HepG2 (cell line): ENCODE measurements around the gene LZTR1. TPM values are rescaled to one million over a fixed set of nuclear protein-coding genes. Genes with fewer than 3 reads are reported as not detected.

Experiments
- DNMT1 ChIP-seq: sonication (generic); formaldehyde crosslinking; IDR thresholded peaks from 2 replicates; pipeline ENCODE4 v1.5.1; 2020; ENCODE audit warnings: mild to moderate bottlenecking, missing genetic modification reagents
- HOXA5 ChIP-seq: sonication (generic); formaldehyde crosslinking; IDR thresholded peaks from 2 replicates; pipeline ENCODE4 v1.4.0; 2020; ENCODE audit warnings: missing genetic modification reagents
- MAFF ChIP-seq: IDR thresholded peaks from 2 replicates; pipeline ENCODE4 v1.6.1; 2011; ENCODE audit warnings: low read depth, low read length, improper control_type of control experiment
- PCBP2 ChIP-seq: fragments of 200-400 bp; formaldehyde crosslinking; optimal IDR thresholded peaks from 2 replicates; pipeline ENCODE3; 2018; ENCODE audit warnings: low read length, low read depth; ENCODE audit not compliant: poor library complexity, severe bottlenecking
- PRPF4 ChIP-seq: fragments of 200-400 bp; formaldehyde crosslinking; IDR thresholded peaks from 2 replicates; pipeline ENCODE4 v1.6.1; 2016; ENCODE audit warnings: low read length, low read depth; ENCODE audit not compliant: poor library complexity, severe bottlenecking
- RCOR2 ChIP-seq: IDR thresholded peaks from 2 replicates; pipeline ENCODE4 v1.6.1; 2016; ENCODE audit warnings: missing biosample characterization, missing genetic modification reagents
- SALL1 ChIP-seq: sonication (generic); formaldehyde crosslinking; IDR thresholded peaks from 2 replicates; pipeline ENCODE4 v1.8.0; 2022; ENCODE audit warnings: mild to moderate bottlenecking, missing genetic modification reagents
- ZMYM2 ChIP-seq: sonication (generic); formaldehyde crosslinking; IDR thresholded peaks from 2 replicates; pipeline ENCODE4 v1.8.0; 2022; ENCODE audit warnings: mild to moderate bottlenecking, missing genetic modification reagents
- ZNF232 ChIP-seq: sonication (generic); formaldehyde crosslinking; IDR thresholded peaks from 2 replicates; pipeline ENCODE4 v1.4.0; 2020; ENCODE audit warnings: missing genetic modification reagents, borderline replicate concordance
- ZNF354B ChIP-seq: sonication (generic); formaldehyde crosslinking; IDR thresholded peaks from 2 replicates; pipeline ENCODE4 v1.8.0; 2022; ENCODE audit warnings: mild to moderate bottlenecking, missing genetic modification reagents
- ZNF441 ChIP-seq: sonication (generic); formaldehyde crosslinking; IDR thresholded peaks from 2 replicates; pipeline ENCODE4 v1.7.0; 2021; ENCODE audit warnings: missing genetic modification reagents, borderline replicate concordance
- ZNF562 ChIP-seq: sonication (generic); formaldehyde crosslinking; IDR thresholded peaks from 2 replicates; pipeline ENCODE4 v1.8.0; 2022; ENCODE audit warnings: missing genetic modification reagents, borderline replicate concordance
- ZNF570 ChIP-seq: sonication (generic); formaldehyde crosslinking; IDR thresholded peaks from 2 replicates; pipeline ENCODE4 v1.4.0; 2020; ENCODE audit warnings: mild to moderate bottlenecking, missing genetic modification reagents, borderline replicate concordance
- ZNF883 ChIP-seq: sonication (generic); formaldehyde crosslinking; IDR thresholded peaks from 2 replicates; pipeline ENCODE4 v1.5.1; 2020; ENCODE audit warnings: mild to moderate bottlenecking, missing genetic modification reagents; ENCODE audit errors: not compliant biosample characterization
- polyA plus RNA-seq, 8 experiments: library from polyadenylated mRNA; depleted of rRNA in 3 of 8; stranded (reverse) in 7 of 8; unstranded in 1 of 8; fragments of >200 nt; fragmentation: Illumina TruSeq in 4 of 8; extraction: Trizol in 4 of 8; gene quantifications; 2 replicates each; pipeline versions ENCODE4 v1.2.1 to v1.2.3, GENCODE V29; 2011 to 2016; ENCODE audit warnings: low read depth in 4 of 8, missing spikeins in 1 of 8, mixed read lengths in 1 of 8; ENCODE audit not compliant: insufficient read depth in 1 of 8
- total RNA-seq, 5 experiments: library from RNA; depleted of rRNA; stranded (reverse); fragments of >200 nt; fragmentation: Illumina TruSeq; extraction: Trizol; gene quantifications; 2 replicates each; pipeline ENCODE4 v1.2.3, GENCODE V29; 2016; ENCODE audit warnings: low read depth in 1 of 5
- TF ChIP-seq, protein P1 (sequence below): sonication (generic); formaldehyde crosslinking; IDR thresholded peaks from 2 replicates; pipeline ENCODE4 v1.5.0; 2020; ENCODE audit warnings: mild to moderate bottlenecking, missing genetic modification reagents, borderline replicate concordance
- TF ChIP-seq, protein P2 (sequence below): sonication (generic); formaldehyde crosslinking; IDR thresholded peaks from 2 replicates; pipeline ENCODE4 v1.8.0; 2022; ENCODE audit warnings: mild to moderate bottlenecking, missing genetic modification reagents
- TF ChIP-seq, protein P3 (sequence below): sonication (generic); formaldehyde crosslinking; IDR thresholded peaks from 2 replicates; pipeline ENCODE4 v1.4.0; 2020; ENCODE audit warnings: mild to moderate bottlenecking, low read depth, missing genetic modification reagents
- TF ChIP-seq, protein P4 (sequence below): sonication (generic); formaldehyde crosslinking; IDR thresholded peaks from 2 replicates; pipeline ENCODE4 v1.4.0; 2020; ENCODE audit warnings: missing genetic modification reagents
- TF ChIP-seq, protein P5 (sequence below): sonication (generic); formaldehyde crosslinking; IDR thresholded peaks from 2 replicates; pipeline ENCODE4 v1.8.0; 2022; ENCODE audit warnings: missing genetic modification reagents, mild to moderate bottlenecking, borderline replicate concordance

LZTR1 gene
- total and polyA plus RNA-seq, 2 of the 13 experiments (the other 11 are each of a cell fraction or from before 2014, with no cell fraction given), result 21.8 to 22.4 TPM

DNA sequence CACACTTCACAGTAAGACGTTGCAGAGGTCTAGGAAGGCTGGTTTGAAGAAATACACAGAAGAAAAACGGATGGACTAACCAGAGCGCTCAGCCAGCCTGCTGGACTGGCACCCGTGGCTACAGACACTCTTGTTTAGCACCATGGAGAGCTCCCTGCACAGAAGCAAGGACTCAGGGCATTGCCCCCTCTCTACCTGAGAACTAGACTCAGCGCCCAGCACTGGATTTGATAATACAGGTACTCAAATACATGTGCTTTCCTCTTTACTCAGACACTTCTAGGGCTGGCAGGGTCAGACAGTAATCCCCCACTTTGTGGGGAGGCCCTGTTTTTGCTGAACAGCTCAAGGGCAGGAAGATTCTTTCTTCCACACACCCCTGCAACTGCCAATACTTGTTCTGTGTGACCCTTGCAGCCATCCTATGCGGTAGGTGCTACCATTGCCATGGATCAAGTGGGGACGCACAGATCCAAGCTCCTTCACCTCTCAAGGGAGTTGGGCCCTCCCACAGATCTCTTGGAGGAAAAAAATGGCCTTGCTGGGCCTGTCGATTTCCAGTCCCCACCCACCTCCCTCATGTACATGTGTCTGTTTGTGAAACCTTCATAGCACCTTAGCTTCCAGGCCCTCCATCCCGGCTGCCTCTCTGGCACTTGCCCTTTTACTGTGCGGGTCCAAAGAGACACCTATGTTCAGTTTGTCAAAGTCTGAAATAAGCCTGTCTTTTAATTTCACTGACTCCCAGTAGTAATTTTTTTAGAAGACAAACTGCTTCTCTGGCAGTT, 27.7 kb downstream of the LZTR1 start (continued):
- TF ChIP-seq, protein P1, sequence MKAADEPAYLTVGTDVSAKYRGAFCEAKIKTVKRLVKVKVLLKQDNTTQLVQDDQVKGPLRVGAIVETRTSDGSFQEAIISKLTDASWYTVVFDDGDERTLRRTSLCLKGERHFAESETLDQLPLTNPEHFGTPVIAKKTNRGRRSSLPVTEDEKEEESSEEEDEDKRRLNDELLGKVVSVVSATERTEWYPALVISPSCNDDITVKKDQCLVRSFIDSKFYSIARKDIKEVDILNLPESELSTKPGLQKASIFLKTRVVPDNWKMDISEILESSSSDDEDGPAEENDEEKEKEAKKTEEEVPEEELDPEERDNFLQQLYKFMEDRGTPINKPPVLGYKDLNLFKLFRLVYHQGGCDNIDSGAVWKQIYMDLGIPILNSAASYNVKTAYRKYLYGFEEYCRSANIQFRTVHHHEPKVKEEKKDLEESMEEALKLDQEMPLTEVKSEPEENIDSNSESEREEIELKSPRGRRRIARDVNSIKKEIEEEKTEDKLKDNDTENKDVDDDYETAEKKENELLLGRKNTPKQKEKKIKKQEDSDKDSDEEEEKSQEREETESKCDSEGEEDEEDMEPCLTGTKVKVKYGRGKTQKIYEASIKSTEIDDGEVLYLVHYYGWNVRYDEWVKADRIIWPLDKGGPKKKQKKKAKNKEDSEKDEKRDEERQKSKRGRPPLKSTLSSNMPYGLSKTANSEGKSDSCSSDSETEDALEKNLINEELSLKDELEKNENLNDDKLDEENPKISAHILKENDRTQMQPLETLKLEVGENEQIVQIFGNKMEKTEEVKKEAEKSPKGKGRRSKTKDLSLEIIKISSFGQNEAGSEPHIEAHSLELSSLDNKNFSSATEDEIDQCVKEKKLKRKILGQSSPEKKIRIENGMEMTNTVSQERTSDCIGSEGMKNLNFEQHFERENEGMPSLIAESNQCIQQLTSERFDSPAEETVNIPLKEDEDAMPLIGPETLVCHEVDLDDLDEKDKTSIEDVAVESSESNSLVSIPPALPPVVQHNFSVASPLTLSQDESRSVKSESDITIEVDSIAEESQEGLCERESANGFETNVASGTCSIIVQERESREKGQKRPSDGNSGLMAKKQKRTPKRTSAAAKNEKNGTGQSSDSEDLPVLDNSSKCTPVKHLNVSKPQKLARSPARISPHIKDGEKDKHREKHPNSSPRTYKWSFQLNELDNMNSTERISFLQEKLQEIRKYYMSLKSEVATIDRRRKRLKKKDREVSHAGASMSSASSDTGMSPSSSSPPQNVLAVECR (CRISPR knock-in tag), result peak; percentile 68; the same call in 1 of the 2 replicates
- TF ChIP-seq, protein P2, sequence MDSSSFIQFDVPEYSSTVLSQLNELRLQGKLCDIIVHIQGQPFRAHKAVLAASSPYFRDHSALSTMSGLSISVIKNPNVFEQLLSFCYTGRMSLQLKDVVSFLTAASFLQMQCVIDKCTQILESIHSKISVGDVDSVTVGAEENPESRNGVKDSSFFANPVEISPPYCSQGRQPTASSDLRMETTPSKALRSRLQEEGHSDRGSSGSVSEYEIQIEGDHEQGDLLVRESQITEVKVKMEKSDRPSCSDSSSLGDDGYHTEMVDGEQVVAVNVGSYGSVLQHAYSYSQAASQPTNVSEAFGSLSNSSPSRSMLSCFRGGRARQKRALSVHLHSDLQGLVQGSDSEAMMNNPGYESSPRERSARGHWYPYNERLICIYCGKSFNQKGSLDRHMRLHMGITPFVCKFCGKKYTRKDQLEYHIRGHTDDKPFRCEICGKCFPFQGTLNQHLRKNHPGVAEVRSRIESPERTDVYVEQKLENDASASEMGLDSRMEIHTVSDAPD (CRISPR knock-in tag), result no peak
- TF ChIP-seq SALL1 (CRISPR knock-in tag) (peak; percentile 87), HOXA5 (peak; percentile 84), DNMT1 (no peak), RCOR2 (CRISPR knock-in tag) (no peak), ZNF570 (CRISPR knock-in tag) (no peak), ZNF562 (no peak), ZMYM2 (CRISPR knock-in tag) (no peak), ZNF232 (CRISPR knock-in tag) (peak; percentile 97), ZNF354B (CRISPR knock-in tag) (no peak), ZNF883 (CRISPR knock-in tag) (no peak), ZNF441 (CRISPR knock-in tag) (peak; percentile 53; the same call in 1 of the 2 replicates), PCBP2 (no peak), PRPF4 (no peak), MAFF (no peak)
- TF ChIP-seq, protein P3, sequence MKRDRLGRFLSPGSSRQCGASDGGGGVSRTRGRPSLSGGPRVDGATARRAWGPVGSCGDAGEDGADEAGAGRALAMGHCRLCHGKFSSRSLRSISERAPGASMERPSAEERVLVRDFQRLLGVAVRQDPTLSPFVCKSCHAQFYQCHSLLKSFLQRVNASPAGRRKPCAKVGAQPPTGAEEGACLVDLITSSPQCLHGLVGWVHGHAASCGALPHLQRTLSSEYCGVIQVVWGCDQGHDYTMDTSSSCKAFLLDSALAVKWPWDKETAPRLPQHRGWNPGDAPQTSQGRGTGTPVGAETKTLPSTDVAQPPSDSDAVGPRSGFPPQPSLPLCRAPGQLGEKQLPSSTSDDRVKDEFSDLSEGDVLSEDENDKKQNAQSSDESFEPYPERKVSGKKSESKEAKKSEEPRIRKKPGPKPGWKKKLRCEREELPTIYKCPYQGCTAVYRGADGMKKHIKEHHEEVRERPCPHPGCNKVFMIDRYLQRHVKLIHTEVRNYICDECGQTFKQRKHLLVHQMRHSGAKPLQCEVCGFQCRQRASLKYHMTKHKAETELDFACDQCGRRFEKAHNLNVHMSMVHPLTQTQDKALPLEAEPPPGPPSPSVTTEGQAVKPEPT (CRISPR knock-in tag), result no peak
- TF ChIP-seq, protein P4, sequence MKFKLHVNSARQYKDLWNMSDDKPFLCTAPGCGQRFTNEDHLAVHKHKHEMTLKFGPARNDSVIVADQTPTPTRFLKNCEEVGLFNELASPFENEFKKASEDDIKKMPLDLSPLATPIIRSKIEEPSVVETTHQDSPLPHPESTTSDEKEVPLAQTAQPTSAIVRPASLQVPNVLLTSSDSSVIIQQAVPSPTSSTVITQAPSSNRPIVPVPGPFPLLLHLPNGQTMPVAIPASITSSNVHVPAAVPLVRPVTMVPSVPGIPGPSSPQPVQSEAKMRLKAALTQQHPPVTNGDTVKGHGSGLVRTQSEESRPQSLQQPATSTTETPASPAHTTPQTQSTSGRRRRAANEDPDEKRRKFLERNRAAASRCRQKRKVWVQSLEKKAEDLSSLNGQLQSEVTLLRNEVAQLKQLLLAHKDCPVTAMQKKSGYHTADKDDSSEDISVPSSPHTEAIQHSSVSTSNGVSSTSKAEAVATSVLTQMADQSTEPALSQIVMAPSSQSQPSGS (CRISPR knock-in tag), result peak; percentile 81
- TF ChIP-seq, protein P5, sequence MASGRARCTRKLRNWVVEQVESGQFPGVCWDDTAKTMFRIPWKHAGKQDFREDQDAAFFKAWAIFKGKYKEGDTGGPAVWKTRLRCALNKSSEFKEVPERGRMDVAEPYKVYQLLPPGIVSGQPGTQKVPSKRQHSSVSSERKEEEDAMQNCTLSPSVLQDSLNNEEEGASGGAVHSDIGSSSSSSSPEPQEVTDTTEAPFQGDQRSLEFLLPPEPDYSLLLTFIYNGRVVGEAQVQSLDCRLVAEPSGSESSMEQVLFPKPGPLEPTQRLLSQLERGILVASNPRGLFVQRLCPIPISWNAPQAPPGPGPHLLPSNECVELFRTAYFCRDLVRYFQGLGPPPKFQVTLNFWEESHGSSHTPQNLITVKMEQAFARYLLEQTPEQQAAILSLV (CRISPR knock-in tag), result no peak
